Tibial nerve (tissue), 4 donors: ENCODE results near the gene MEAF6. TPM values are rescaled to one million over a fixed set of nuclear protein-coding genes. Genes with fewer than 3 reads are reported as not detected.
"Not testable (repeated sequence)": the region's sequence is repeated elsewhere in the genome, so short reads cannot be mapped to it uniquely, and the experiment has no call there.

Source experiments
- DNase-seq, 2 donors: peaks; one replicate each; pipeline ENCODE4 v3.0.0-alpha.2; 2019; ENCODE audit warnings: low spot score in 2 of 2
- H3K27ac ChIP-seq, 4 donors: fragments of 200-600 bp; sonication (generic) in 3 of 4; one replicate each; pipeline ENCODE4 v1.5.1; 2017 to 2019; ENCODE audit warnings: mild to moderate bottlenecking in 1 of 4
- H3K27me3 ChIP-seq, 2 donors: fragments of 200-600 bp; sonication (generic) in 1 of 2; one replicate each; pipeline versions ENCODE4 v1.5.1 to v1.6.0; 2017 to 2019
- H3K36me3 ChIP-seq, 3 donors: fragments of 200-600 bp; sonication (generic); one replicate each; pipeline ENCODE4 v1.5.1; 2018 to 2019
- H3K4me1 ChIP-seq, 4 donors: fragments of 200-600 bp; sonication (generic) in 3 of 4; one replicate each; pipeline ENCODE4 v1.5.1; 2017 to 2019
- H3K4me3 ChIP-seq, 4 donors: fragments of 200-600 bp; sonication (generic) in 3 of 4; one replicate each; pipeline ENCODE4 v1.5.1; 2017 to 2019; ENCODE audit warnings: mild to moderate bottlenecking in 1 of 4, moderate library complexity in 1 of 4
- H3K9me3 ChIP-seq, 4 donors: fragments of 200-600 bp; sonication (generic) in 3 of 4; one replicate each; pipeline ENCODE4 v1.5.1; 2017 to 2019
- EP300 ChIP-seq, 2 donors: sonication (generic); formaldehyde crosslinking; IDR thresholded peaks; one replicate each; pipeline ENCODE4 v1.6.1; 2017; ENCODE audit warnings: antibody characterized with exemption in 2 of 2, mild to moderate bottlenecking in 1 of 2
- POLR2A ChIP-seq, 2 donors: fragments of 450-650 bp; IDR thresholded peaks; one replicate each; pipeline ENCODE4 v1.6.1; 2017; ENCODE audit warnings: antibody characterized with exemption in 2 of 2, mild to moderate bottlenecking in 2 of 2, moderate library complexity in 2 of 2
- WGBS, 2 donors: methylation state at CpG; one replicate each; pipeline ENCODE4 v1.1.5; 2018; 5-methylcytosine and 5-hydroxymethylcytosine counted together
- total RNA-seq, 4 donors: library from RNA; depleted of rRNA; stranded (reverse); fragments of >200 nt; gene quantifications; one replicate each; pipeline ENCODE4 v1.1.0, GENCODE V29; 2016
- TF ChIP-seq, protein P1 (sequence below), 5 experiments: fragments of 200-600 bp in 3 of 5; fragments of 450-650 bp in 2 of 5; sonication (generic) in 3 of 5; IDR thresholded peaks; one replicate each; pipeline ENCODE4 v1.5.1; 2016 to 2019; ENCODE audit warnings: antibody characterized with exemption in 5 of 5, mild to moderate bottlenecking in 3 of 5, moderate library complexity in 2 of 5

MEAF6 gene
- 10 to 100 TPM; 33.3 to 59.4 (median 40.3) TPM for total RNA-seq

DNA sequence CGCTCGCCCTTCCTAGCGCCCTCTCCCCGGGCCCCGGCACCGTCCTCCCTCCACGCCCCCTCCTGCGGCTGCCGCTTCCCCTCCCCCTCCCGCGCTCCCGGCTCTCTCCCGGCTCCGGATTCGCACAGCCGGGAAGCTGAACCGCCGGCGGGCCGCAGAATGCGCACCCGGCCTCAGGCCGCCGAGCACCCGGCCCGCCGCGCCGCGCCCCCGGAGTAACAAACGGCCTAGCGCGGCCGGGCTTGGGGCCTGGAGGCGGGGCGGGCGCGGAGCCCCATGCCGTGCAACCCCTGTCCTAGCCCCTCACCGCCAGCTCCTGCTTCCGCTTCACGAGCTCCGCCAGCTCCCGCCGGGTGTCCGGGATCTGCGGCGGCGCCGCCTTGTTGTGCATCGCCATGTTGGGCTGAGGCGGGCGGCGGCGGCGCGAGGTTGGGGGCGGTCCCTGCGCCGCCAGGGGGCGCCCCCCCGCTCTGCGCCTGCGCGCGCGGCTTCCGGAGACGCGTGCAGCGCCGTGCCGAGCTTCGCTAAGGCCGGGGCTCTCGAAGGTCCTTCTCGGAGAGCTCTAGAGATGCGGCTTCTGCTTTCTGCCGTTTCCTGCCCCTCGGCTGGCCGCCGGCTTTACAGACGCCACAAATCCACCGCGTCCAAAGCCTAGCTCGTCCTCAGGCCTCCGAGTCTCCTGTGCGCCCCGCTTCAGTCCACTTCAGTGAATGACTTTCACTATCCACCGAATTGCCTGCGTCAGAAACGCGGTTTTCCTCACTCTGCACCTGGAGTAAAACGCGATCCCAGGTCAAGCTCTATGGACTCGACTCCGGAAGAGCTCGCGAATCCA lies at the start of gene MEAF6:
MEAF6 (minus strand) TSS at position 417 of the 835 bp plus-strand sequence; CDS start at position 397, 20 bp downstream.
- WGBS, 2 donors = 0% methylated on average over 65 to 68 of the region's 100 CpGs
- peaks cover 0 to 31% (median 8%) of the 10 kb centered on the region in 4 donors for H3K4me1 ChIP-seq
- H3K27ac ChIP-seq = peak within 1 kb of the TSS; percentile 76 to 96 (median 93)
- H3K36me3 ChIP-seq = peaks cover 0 to 25% (median 0%) of the 10 kb centered on the region in 3 donors
- no peaks in the 10 kb centered on the region for H3K9me3 ChIP-seq
- TF ChIP-seq EP300 (IDR thresholded peaks at IDR 0.05) (peak in 1 of 2 donors; percentile 85), POLR2A (IDR thresholded peaks at IDR 0.05) (peak; percentile 58 to 66)
- TF ChIP-seq, protein P1, sequence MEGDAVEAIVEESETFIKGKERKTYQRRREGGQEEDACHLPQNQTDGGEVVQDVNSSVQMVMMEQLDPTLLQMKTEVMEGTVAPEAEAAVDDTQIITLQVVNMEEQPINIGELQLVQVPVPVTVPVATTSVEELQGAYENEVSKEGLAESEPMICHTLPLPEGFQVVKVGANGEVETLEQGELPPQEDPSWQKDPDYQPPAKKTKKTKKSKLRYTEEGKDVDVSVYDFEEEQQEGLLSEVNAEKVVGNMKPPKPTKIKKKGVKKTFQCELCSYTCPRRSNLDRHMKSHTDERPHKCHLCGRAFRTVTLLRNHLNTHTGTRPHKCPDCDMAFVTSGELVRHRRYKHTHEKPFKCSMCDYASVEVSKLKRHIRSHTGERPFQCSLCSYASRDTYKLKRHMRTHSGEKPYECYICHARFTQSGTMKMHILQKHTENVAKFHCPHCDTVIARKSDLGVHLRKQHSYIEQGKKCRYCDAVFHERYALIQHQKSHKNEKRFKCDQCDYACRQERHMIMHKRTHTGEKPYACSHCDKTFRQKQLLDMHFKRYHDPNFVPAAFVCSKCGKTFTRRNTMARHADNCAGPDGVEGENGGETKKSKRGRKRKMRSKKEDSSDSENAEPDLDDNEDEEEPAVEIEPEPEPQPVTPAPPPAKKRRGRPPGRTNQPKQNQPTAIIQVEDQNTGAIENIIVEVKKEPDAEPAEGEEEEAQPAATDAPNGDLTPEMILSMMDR (IDR thresholded peaks at IDR 0.05) = peak; percentile 90 to 94 (median 90)
- peak; percentile 62 to 70 for DNase-seq
- H3K27me3 ChIP-seq = no peaks in the 10 kb centered on the region
- H3K4me3 ChIP-seq = peak within 1 kb of the TSS; percentile 56 to 71 (median 66)

DNA sequence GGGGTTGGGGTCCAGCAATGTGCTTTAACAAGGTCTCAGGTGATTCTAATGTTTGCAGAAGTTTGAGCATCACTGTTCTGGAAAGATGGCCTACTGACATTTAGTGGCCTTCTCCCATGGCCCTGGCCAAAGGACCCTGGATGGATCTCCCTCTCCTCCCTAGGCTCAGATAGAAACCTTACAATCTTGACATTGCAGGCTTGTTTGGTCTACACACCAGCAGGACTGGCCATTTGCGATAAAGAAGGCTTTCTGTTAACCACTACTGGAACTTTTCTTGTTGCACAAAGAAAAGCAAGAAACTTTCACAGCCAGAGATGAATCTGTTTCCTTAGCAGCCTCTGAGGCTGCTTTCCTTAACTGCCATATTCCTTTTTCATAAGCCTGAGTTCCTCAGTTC lies 48.4 kb upstream of the MEAF6 start:
- H3K36me3 ChIP-seq = peaks cover 0 to 89% (median 20%) of the 10 kb centered on the region in 3 donors
- no peak for DNase-seq
- TF ChIP-seq POLR2A (IDR thresholded peaks at IDR 0.05) (no peak), EP300 (IDR thresholded peaks at IDR 0.05) (no peak)
- TF ChIP-seq, protein P1 (IDR thresholded peaks at IDR 0.05) = no peak
- no peaks in the 10 kb centered on the region for H3K27me3 ChIP-seq
- no peak overlapping the region for H3K27ac ChIP-seq
- no peaks in the 10 kb centered on the region for H3K9me3 ChIP-seq
- H3K4me3 ChIP-seq = no peak overlapping the region
- no peaks in the 10 kb centered on the region for H3K4me1 ChIP-seq
- 83 to 100% methylated on average over 1 of the region's 1 CpG for WGBS, 2 donors

DNA sequence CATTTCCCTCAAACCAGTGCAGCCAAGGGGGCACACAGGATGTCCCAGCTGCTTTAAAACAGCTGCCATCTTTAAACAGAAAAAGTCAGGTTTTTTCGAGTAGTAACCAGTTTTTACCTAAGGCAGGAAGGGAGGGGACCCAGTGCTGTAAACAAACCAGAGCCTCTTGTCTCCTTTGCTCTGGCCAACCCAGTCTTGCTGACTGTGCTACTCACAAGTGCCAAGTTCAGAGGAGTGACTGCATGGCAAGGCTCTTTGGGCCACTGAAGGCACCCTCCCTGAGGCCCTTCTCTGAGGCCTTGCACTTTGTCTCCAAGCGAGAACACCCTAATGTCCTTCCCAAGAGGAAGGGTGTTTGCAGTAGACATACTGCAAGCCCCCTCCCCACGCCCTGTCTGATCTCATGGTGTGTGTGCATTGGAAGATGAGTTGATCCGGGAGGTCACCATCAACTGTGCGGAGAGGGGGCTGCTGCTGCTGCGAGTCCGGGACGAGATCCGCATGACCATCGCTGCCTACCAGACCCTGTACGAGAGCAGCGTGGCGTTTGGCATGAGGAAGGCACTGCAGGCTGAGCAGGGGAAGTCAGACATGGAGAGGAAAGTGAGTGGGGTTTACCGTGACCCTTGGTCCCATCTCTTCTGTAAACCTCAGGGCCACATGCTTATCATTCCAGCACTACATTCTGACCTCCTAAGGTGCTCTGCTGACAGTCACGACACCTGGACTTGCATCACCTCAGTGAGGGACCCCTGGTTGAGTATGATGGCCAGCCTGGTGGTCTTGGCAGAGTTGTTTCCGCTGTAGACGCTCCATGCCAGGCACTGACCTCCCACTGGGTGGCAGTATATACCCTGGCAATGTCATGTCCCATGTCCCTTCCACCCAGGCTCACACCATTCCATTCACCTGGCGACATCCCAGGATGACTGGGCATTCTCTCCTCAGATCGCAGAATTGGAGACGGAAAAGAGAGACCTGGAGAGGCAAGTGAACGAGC lies 46.9 kb upstream of the MEAF6 start:
- no peak overlapping the region for H3K27ac ChIP-seq
- peak in 1 of 2 donors; percentile 14 for DNase-seq
- H3K4me1 ChIP-seq = peaks cover 0 to 9% (median 1%) of the 10 kb centered on the region in 4 donors
- H3K36me3 ChIP-seq = peaks cover 0 to 73% (median 7%) of the 10 kb centered on the region in 3 donors
- WGBS, 2 donors = 95% methylated on average over 21 of the region's 21 CpGs
- H3K27me3 ChIP-seq = no peaks in the 10 kb centered on the region
- no peak overlapping the region for H3K4me3 ChIP-seq
- no peaks in the 10 kb centered on the region for H3K9me3 ChIP-seq
- TF ChIP-seq, protein P1 (IDR thresholded peaks at IDR 0.05) = peak in 2 of 5 experiments; percentile 5 to 29
- TF ChIP-seq POLR2A (IDR thresholded peaks at IDR 0.05) = no peak

DNA sequence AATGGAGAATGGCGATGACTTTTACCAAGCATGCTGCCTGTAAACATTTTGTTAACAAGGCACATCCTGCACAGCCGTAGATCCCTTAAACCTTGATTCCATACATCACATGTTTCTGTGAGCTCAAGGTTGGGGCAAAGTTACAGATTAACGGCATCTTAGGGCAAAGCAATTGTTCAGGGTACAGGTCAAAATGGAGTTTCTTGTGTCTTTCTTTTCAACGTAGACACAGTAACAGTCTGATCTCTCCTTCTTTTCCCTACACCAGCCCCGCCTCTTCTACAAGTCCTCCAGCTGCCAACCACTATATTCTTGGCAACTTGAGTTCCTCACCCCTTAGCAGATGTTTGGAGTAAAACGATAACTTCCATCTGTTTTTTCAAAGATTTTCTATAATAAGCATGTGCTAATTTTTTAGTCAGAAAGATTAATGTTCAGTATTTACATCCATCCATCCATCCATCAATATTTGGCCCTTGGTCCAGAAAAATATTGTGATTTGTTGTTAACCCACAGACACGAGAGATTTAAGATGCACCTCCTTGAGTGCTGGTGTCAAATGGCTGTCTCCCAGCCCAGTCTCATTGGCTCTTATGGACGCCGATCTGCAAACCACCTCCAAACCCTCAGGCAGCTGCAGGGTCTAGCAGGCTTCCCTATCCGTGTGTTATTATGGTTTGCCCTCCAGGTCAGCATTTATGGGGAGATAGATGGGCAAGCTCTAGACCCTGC lies 46.0 kb upstream of the MEAF6 start:
- H3K36me3 ChIP-seq = peaks cover 0 to 65% (median 0%) of the 10 kb centered on the region in 3 donors
- H3K9me3 ChIP-seq = no peaks in the 10 kb centered on the region
- WGBS, 2 donors = 75 to 76% methylated on average over 10 of the region's 10 CpGs
- H3K4me1 ChIP-seq = peaks cover 0 to 17% (median 8%) of the 10 kb centered on the region in 4 donors
- H3K27ac ChIP-seq = no peak overlapping the region
- no peaks in the 10 kb centered on the region for H3K27me3 ChIP-seq
- TF ChIP-seq EP300 (IDR thresholded peaks at IDR 0.05) (no peak), POLR2A (IDR thresholded peaks at IDR 0.05) (no peak)
- TF ChIP-seq, protein P1 (IDR thresholded peaks at IDR 0.05) = no peak
- no peak for DNase-seq
- H3K4me3 ChIP-seq = no peak overlapping the region

DNA sequence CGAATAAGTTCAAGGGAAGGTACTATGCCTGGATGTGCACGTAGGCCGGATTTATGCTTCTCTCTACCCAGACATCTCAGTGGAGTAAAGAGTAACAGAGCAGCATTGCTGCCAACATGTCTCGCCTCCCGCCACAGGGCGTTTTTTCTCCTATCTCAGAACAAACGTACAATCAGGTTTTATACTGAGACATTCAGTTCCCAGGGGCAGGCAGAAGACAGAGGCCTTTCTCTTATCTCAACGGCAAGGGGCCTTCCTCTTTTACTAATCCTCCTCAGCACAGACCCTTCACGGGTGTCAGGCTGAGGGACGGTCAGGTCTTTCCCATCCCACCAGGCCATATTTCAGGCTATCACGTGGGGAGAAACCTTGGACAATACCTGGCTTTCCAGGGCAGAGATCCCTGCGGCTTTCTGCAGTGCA lies 45.4 kb upstream of the MEAF6 start:
- Histone ChIP-seq H3K36me3 (peaks cover 0 to 59% (median 0%) of the 10 kb centered on the region in 3 donors), H3K4me1 (peaks cover 0 to 17% (median 8%) of the 10 kb centered on the region in 4 donors)
- H3K9me3 ChIP-seq, DNase-seq, H3K27ac ChIP-seq, H3K4me3 ChIP-seq, H3K27me3 ChIP-seq: not testable (repeated sequence)
- WGBS, 2 donors = 68 to 70% methylated on average over 12 of the region's 12 CpGs
